ENCODE results near the gene USP14. TPM values are rescaled to one million over a fixed set of nuclear protein-coding genes. Genes with fewer than 3 reads are reported as not detected.

USP14 gene
- total and polyA plus RNA-seq, 2 experiments from 2014 or later = 82.4 to 83.5 TPM

DNA sequence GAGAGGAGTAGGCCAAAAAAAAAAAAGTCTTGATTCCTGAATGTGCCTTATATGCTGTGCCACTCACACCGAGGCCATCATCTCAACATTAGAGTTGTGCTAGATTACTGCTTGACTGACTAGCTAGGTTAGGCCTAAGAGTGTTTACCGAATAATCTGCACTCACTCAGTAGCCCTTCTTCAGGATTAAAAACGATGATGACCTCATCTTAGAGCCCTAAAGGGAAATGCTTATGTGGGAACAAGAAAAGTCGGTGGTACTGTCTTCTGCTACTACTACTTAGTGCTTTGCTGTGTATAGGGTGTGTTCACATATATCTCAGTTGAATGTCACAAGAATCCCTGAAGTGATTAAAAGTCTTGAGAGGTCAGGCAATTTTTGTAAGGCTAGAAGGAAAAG, 55.1 kb downstream of the USP14 start:
- Histone ChIP-seq H3K79me2 (replicated peaks; ENCODE audit: insufficient read depth) (no peaks in the 10 kb centered on the region; the same call in 1 of the 2 replicates), H3K4me1 (ENCODE audit: insufficient read depth) (peaks cover 17% of the 10 kb centered on the region), H2AFZ (no peak overlapping the region), H3K27me3 (ENCODE audit: insufficient read depth) (no peaks in the 10 kb centered on the region), H3K9me2 (ENCODE audit: insufficient read depth) (no peaks in the 10 kb centered on the region), H3K36me3 (ENCODE audit: insufficient read depth) (peaks cover 55% of the 10 kb centered on the region), H3K4me2 (no peak overlapping the region), H4K20me1 (replicated peaks; ENCODE audit: insufficient read depth) (peaks cover 7% of the 10 kb centered on the region; the same call in 1 of the 2 replicates), H3F3A (replicated peaks; ENCODE audit: low read depth) (no peaks in the 10 kb centered on the region), H3K27ac (ENCODE audit: low read depth) (no peak overlapping the region), H3K4me3 (no peak overlapping the region)
- Mint-ChIP-seq H3K27me3 (ENCODE audit: insufficient read depth, low read depth, poor library complexity) (peaks cover 2% of the 10 kb centered on the region), H3K4me1 (peaks cover 21% of the 10 kb centered on the region; the same call in 2 of the 3 replicates), H3K27ac (no peak overlapping the region), H3K4me3 (no peak overlapping the region), H3K9me3 (no peaks in the 10 kb centered on the region), H3K36me3 (ENCODE audit: low read depth) (peaks cover 75% of the 10 kb centered on the region)
- DNase-seq (ENCODE audit: low spot score) (no peak), ATAC-seq (no peak)
- TF ChIP-seq ETS1 (IDR thresholded peaks at IDR 0.05) (no peak), NANOG (IDR thresholded peaks at IDR 0.05; ENCODE audit: borderline replicate concordance) (no peak), CREB1 (CRISPR knock-in tag; IDR thresholded peaks at IDR 0.05; ENCODE audit: low read depth) (no peak), ZNF114 (CRISPR knock-in tag; IDR thresholded peaks at IDR 0.05) (no peak), STAT1 (IDR thresholded peaks at IDR 0.05; ENCODE audit: unreplicated experiment) (no peak)
- TF ChIP-seq, protein P1, sequence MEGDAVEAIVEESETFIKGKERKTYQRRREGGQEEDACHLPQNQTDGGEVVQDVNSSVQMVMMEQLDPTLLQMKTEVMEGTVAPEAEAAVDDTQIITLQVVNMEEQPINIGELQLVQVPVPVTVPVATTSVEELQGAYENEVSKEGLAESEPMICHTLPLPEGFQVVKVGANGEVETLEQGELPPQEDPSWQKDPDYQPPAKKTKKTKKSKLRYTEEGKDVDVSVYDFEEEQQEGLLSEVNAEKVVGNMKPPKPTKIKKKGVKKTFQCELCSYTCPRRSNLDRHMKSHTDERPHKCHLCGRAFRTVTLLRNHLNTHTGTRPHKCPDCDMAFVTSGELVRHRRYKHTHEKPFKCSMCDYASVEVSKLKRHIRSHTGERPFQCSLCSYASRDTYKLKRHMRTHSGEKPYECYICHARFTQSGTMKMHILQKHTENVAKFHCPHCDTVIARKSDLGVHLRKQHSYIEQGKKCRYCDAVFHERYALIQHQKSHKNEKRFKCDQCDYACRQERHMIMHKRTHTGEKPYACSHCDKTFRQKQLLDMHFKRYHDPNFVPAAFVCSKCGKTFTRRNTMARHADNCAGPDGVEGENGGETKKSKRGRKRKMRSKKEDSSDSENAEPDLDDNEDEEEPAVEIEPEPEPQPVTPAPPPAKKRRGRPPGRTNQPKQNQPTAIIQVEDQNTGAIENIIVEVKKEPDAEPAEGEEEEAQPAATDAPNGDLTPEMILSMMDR (conservative IDR thresholded peaks at IDR 0.05; ENCODE audit: low read depth in 2 of 2) = no peak
- TF ChIP-seq, protein P2, sequence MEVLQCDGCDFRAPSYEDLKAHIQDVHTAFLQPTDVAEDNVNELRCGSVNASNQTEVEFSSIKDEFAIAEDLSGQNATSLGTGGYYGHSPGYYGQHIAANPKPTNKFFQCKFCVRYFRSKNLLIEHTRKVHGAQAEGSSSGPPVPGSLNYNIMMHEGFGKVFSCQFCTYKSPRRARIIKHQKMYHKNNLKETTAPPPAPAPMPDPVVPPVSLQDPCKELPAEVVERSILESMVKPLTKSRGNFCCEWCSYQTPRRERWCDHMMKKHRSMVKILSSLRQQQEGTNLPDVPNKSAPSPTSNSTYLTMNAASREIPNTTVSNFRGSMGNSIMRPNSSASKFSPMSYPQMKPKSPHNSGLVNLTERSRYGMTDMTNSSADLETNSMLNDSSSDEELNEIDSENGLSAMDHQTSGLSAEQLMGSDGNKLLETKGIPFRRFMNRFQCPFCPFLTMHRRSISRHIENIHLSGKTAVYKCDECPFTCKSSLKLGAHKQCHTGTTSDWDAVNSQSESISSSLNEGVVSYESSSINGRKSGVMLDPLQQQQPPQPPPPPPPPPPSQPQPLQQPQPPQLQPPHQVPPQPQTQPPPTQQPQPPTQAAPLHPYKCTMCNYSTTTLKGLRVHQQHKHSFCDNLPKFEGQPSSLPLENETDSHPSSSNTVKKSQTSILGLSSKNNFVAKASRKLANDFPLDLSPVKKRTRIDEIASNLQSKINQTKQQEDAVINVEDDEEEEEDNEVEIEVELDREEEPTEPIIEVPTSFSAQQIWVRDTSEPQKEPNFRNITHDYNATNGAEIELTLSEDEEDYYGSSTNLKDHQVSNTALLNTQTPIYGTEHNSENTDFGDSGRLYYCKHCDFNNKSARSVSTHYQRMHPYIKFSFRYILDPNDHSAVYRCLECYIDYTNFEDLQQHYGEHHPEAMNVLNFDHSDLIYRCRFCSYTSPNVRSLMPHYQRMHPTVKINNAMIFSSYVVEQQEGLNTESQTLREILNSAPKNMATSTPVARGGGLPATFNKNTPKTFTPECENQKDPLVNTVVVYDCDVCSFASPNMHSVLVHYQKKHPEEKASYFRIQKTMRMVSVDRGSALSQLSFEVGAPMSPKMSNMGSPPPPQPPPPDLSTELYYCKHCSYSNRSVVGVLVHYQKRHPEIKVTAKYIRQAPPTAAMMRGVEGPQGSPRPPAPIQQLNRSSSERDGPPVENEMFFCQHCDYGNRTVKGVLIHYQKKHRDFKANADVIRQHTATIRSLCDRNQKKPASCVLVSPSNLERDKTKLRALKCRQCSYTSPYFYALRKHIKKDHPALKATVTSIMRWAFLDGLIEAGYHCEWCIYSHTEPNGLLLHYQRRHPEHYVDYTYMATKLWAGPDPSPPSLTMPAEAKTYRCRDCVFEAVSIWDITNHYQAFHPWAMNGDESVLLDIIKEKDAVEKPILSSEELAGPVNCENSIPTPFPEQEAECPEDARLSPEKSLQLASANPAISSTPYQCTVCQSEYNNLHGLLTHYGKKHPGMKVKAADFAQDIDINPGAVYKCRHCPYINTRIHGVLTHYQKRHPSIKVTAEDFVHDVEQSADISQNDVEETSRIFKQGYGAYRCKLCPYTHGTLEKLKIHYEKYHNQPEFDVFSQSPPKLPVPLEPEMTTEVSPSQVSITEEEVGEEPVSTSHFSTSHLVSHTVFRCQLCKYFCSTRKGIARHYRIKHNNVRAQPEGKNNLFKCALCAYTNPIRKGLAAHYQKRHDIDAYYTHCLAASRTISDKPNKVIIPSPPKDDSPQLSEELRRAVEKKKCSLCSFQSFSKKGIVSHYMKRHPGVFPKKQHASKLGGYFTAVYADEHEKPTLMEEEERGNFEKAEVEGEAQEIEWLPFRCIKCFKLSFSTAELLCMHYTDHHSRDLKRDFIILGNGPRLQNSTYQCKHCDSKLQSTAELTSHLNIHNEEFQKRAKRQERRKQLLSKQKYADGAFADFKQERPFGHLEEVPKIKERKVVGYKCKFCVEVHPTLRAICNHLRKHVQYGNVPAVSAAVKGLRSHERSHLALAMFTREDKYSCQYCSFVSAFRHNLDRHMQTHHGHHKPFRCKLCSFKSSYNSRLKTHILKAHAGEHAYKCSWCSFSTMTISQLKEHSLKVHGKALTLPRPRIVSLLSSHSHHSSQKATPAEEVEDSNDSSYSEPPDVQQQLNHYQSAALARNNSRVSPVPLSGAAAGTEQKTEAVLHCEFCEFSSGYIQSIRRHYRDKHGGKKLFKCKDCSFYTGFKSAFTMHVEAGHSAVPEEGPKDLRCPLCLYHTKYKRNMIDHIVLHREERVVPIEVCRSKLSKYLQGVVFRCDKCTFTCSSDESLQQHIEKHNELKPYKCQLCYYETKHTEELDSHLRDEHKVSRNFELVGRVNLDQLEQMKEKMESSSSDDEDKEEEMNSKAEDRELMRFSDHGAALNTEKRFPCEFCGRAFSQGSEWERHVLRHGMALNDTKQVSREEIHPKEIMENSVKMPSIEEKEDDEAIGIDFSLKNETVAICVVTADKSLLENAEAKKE (CRISPR knock-in tag; IDR thresholded peaks at IDR 0.05) = no peak

Measured in GM23338 (cell line).